GM19193 (cell line): Measurements from ENCODE around the gene POLQ.

Source experiments
- POLR2A ChIP-seq: IDR thresholded peaks from 4 replicates; pipeline ENCODE4 v1.6.1; 2011; ENCODE audit not compliant: insufficient read depth, insufficient read length; ENCODE audit errors: extremely low read depth

POLQ gene

DNA sequence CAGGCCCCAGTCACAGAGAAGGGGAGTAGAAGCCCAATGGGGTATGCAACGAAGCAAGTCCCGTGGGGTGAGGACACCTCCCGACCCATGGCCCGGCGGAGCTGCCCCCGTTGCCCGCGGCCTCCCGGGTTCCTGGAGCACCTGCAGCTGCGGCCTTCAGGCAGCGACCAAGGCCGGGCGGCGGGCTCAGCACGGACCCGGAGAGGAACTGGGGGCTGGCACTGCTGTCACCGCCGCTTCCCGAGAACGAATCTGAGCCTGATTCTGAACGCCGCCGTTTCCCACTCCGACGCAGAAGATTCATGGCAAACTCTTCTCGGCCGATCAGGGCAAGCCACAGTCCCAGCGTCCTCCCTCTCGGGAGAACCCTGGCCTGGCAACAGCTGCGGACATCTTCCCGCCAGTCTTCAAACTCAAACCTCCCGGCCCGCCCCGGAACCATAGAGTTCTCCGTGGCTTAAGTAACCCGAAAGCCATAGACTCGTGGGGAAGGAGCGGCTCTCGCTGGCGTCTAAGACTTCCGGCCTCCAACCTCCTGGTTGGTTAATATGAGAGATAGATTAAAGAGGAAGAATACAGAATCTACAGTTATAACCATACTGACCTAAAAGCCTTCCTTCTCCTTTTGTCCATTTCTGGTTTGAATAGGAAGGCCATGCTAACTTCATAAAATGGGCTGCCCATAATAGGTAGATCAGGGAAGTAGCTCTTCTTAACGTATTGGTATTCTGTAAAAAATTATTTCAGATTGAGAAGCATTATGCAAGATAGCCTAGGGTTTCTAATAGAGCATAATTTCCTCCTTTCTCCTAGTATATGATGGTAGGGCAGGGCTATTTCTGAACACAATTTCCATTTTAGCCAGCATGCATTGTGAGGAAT, at the start of gene POLQ:
TSS of gene POLQ (minus strand) at position 415 of the 882 bp plus-strand sequence. CDS start at position 304, 111 bp downstream.
- peak; percentile 76 for TF ChIP-seq POLR2A

DNA sequence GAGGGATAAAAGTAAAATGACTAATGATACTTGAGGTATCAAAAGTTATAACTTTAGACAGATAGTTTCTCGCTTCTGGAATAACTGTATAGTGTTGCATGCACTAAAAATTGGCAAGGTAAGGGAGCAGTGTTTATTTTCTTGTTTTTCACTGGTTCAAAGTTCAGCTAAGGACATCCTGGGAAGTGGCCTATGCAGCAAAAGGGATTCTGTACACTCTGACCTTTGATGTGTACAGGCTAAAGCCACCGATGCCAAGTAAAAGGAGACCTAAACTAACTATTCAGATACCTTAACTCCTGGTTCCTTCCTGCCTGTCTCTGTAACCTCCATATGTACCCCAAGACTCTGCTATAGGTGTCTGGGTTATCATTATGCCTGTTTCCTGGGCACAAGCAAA, 49.1 kb upstream of the POLQ start:
- TF ChIP-seq POLR2A: no peak

DNA sequence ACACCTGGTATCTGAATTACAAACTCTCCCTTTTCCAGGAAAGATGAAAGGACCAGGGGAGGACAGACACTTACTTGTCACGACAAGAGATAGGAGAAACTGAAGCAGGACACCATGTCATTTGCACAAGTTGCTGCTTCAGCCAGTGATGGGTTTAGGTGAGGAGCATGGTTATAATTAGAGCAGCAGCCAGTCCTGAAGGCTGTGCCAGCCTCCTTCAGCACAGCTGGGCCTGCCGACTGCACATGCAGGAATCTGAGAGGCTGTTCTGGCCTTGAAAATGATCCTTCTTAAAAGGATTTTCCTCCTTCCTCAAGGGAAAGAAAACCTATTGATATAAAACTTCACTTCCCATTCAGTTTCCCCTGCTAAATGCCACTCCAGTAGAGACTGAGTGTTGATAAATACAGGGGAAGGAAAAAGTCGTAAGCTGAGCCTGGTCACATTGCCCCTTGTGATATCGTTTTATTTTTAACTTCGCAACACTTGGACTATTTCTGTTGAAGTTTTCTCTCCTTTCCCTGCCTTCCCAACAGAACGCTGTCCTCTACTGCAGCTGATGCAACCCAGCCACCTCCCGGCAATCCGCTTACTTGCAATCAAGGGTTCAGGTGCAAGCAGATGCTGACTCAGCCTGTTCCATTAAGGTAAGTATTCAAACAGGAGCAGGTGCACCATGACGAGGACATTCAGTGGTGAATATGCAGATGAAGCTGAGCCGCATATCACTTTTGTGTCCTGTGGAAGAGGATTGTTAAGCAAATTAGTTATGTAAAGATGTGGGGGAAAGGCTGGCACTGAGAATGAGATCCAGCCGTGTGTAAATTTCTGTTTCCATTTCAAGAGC, 47.3 kb upstream of the POLQ start, which contains the start of gene FBXO40:
TSS of gene FBXO40 (plus strand) at position 524 of the 847 bp plus-strand sequence. CDS start 27,197 bp downstream, outside the sequence.
- no peak for TF ChIP-seq POLR2A

DNA sequence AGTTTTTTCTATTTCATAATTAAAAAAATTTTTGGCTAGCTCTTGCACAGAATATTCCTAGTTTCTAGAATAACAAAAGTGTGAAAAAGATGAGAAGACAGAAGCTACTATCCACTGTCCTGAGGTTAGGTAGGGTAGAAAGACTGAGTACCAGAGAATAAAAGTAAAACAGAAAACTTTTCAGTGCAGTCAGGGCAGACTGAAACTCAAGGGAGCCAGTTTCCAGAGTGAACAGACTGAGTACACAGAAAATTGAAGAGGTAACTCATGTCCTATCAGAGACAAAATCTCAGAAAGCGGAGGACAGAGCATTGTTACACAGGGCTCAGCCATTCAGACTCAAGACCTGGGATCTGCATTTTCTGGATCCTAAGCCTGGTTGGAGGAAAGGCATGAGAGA, 38.6 kb upstream of the POLQ start:
- TF ChIP-seq POLR2A: no peak

DNA sequence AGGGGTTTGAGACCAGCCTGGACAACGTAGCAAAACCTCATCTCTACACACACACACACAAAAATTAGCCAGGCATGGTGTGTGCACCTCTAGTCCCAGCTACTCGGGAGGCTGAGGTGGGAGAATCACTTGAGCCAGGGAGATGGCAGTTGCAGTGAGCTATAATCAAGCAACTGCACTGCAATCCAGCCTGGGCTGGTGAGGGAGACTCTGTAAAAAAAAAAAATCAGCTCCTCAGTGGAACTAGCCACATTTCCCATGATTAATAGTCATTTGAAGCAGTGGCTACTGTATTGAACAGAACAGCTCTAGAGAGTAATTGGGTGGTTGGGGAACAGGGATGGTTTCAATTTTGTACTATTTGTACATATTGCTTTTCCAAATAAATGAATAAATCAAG, 35.9 kb upstream of the POLQ start:
- no peak for TF ChIP-seq POLR2A

DNA sequence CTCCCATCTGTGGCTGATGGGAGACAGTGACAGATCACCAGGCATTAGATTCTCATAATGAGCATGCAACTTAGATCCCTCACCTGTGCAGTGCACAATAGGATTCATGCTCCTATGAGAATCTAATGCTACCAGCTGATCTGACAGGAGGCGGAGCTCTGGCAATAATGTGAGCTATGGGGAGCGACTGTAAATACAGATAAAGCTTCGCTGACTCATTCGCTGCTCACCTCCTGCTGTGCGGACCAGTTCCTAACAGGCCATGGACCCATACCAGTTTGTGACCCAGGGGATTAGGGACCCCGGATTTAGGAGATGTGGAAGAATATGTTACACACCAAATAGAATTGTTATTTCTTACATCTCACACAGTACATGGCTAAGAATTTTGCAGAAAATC, 28.7 kb upstream of the POLQ start:
- no peak for TF ChIP-seq POLR2A

DNA sequence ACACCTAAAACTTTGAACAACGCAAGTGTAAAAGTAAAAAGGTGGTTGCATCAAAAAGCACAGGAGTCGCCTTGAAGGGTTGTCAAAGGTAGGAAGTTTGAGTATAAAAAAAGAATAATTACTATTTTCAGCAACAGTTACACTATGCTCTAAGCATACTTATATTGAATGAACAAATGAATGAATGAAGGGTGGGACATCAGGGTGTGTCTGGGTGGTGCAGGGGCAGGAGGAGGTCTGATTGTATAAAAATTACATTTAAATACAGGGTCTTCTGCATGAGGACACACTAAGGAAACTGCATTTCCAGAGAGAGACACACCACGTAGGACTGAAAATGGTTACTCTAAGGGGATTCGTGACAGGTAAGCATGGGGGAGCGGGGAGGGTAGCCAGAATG, 21.9 kb upstream of the POLQ start, which contains the start of gene ARGFX:
TSS of gene ARGFX (plus strand) at position 301 of the 400 bp plus-strand sequence. CDS start 2,765 bp downstream, outside the sequence.
- no peak for TF ChIP-seq POLR2A

DNA sequence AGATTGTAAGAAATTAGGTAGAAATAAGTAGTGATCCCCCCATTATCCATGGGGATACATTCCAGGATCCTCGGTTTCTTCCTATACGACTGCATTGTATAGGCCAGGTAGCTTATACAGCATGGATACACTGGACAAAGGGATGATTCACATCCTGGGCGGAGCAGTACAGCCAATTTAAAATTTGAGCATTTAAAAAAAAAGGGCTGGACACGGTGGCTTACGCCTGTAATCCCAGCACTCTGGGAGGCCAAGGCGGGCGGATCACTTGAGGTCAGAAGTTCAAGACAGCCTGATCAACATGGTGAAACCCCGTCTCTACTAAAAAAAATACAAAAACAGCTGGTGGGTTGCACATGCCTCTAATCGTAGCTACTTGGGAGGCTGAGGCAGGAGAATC, 21.0 kb upstream of the POLQ start:
- TF ChIP-seq POLR2A: no peak

DNA sequence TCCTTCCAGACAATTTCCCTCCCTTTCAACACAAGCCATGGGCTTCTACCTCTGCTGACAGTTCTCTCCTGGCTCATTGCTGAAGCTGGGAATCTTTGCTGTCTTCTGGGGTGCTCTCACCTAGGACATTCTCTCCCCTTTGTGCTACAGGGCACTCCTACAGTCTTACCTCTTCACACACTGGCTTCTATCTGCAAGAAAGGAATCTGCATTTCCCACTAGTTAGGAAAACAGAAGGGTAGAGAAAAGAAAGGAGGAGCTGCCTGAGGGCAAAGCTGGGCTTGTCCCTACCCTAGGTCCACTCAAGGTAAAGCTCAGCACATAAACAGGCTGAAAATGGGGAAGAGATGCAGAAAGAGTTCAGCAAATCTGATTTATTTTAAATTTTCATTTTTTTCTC, 16.4 kb upstream of the POLQ start:
- TF ChIP-seq POLR2A: no peak

DNA sequence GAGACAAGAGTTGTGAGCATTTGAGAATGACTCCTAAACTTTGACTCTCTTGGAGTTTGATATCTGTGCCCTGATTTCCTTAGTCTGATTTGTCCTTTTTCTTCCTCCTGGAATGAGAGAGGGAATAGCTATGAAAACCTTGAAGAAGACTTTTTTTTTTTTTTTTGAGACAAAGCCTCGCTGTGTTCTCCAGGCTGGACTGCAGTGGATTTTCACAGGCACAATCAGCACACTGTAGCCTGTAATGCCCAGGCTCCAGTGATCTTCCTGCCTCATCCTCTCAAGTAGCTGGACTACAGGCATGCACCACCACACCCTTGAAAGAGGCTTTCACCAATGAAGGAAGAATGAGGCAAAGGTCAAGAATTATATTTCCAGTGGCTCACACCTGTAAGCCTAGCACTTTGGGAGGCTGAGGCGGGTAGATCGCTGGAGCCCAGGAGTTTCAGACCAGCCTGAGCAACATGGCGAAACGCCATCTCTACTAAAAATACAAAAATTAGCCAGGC, 11.7 kb upstream of the POLQ start:
- TF ChIP-seq POLR2A: no peak

DNA sequence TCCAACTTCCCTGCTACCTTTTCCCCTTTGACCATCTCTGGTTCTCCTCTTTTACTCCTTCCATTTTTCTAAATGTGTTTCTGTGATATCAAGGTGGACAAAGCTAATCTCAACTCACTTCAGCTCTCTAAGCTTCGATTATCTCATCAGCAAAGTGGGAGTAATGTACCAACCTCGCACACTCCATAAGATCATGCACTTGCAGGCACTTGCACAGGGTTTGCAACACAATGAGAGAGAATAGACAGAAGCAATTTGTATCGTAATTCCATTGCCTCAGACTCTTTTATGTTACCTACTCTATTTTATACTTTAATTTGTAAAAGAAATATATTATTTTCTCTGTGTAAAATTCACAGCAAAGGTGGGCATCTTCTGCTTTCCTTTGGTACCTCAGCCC, 7.0 kb upstream of the POLQ start:
- no peak for TF ChIP-seq POLR2A

DNA sequence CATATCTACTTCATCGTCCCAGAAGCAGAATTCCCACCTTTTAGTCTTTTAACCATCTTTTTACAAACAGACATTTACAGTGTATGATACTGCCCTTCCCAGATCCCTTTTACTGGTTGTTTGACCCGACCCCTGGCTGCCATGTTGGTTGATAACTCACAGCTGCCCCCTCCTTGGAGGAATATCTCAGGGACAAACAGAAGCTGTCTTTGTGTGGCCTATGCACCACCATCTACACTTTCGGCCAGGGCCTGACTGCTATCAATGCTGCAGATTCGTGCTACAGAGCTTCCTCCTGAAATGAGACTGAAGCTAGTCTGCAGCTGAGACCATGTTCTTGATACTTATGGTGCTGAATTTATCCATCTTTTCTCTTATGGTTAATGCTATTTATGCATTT, 6.6 kb upstream of the POLQ start:
- TF ChIP-seq POLR2A: no peak

DNA sequence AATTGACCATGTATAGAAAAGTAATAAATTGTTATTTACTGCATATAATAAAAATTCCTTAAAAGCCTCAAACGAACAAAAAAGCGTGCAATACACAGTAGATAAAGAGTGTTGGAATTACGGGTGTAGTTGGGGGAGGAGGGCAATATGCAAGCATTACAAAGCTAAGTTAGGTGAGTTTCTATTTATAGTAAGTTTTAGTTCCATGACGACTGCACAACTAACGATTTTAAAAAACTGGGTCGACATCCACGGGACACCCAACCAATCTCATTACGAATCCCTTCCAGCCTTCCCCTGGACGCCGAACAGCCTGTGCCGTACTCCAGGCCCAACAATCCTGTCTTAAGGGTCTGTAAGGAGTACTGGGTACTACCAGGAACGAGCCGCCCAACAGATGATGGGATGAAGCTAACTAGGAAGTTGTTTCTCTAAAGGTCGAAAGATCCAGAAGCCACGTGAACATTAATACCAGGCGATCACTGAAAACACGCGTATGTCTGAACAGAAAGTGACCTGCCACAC, 677 bp downstream of the POLQ start:
- TF ChIP-seq POLR2A: no peak

DNA sequence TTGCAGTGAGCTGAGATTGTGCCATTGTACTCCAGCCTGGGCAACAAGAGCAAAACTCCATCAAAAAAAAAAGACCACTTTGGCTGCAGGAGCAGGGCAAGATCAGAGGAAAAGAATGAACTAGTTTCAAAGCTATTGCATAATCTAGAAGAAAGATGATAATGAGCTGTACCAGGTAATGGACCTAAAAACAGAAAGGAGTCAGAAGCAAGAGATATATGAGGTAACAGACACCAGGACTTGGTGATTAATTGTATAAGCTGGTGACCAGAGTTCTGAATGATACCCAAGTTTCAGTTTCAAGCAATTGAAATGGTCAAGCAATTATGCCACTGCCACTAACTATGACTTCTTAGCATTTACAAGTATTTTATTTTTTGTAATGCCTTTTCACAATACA, 2.9 kb downstream of the POLQ start:
- TF ChIP-seq POLR2A: no peak

DNA sequence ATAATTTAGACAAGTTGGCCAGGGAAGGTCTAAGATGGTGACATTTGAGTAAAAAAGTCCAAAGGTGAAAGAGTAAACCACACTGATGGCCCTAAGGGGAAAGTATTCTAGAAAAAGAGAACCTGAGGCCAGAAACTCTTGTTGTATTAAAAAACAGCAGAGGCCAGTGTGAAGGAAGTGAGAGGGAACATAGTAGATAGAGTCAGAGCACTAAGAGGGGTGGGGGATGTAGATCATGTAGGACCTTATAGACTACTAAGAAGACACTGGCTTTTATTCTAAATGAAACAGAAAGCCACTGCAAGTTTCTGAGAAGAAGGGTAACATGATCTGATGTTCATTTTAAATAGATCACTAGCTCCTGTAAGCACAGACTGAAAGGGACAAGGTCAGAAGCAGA, 14.5 kb downstream of the POLQ start:
- no peak for TF ChIP-seq POLR2A

DNA sequence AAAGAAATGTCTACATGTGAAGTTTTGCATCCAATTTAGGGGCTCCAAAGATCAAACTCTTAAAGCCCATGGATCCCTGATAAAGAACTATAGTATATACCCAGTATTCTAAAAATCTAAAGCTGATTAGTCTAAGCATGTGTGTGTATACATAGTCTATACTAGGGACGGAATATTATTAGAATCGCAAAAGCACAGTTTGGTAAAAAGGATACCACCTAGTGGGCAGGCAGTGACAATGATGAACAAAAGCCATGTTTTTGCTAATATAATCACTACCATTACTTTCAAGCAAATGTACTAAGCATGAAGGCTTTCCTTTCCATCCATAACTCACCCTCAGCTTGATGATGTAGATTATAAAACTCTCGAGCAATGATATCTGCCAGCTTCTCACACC, 16.5 kb downstream of the POLQ start:
- no peak for TF ChIP-seq POLR2A

DNA sequence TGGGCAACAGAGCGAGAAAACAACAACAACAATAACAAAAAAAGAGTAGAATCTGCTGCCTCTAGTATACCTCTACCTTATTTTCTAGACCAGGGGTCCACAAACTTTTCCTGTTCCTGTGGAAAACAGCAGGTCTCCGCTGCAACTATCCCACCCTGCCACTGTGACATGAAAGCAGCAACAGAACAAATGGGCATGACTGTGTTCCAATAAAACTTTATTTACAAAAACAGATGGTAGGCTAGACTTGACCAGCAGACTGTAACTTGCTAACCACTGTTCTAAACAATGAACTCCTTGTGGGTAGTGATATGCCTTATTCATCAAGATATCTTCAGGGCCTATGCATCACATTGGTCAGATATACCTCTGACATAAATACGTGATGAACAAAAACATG, 25.3 kb downstream of the POLQ start:
- no peak for TF ChIP-seq POLR2A
